PC-3 (cell line): ENCODE measurements around the gene NOC2L. TPM values are rescaled to one million over a fixed set of nuclear protein-coding genes. Genes with fewer than 3 reads are reported as not detected.
"Not testable (repeated sequence)": the region's sequence is repeated elsewhere in the genome, so short reads cannot be mapped to it uniquely, and the experiment has no call there.

Source experiments
- ATAC-seq: fragments of 200-7000 bp; cut with Tn5 transposase; 2 replicates; pipeline ENCODE4 v1.9.1; 2020; ENCODE audit warnings: mild to moderate bottlenecking, moderate library complexity
- BruUV-seq: library from RNA; stranded (reverse); fragments of 400-500 nt; replicated peaks from 2 replicates; lab custom pipeline; 2021; lab: Mats Ljungman, UMichigan
- CTCF ChIA-PET: fragments of 300-600 bp; sonication (Branson Sonifier 250); formaldehyde crosslinking; loops from one replicate; lab custom pipeline; 2022; ENCODE audit warnings: antibody characterized with exemption; lab: Charles Lee
- POLR2A ChIA-PET: fragments of 300-600 bp; sonication (Branson Sonifier 250); formaldehyde crosslinking; loops from one replicate; lab custom pipeline; 2022; ENCODE audit warnings: antibody characterized with exemption; ENCODE audit not compliant: unreplicated experiment; lab: Charles Lee
- DNase-seq: peaks from one replicate; pipeline ENCODE4 v3.0.0-alpha.2; 2015
- H2AFZ ChIP-seq: fragments of 300-600 bp; sonication (generic); 2 replicates; pipeline ENCODE4 v1.6.0; 2016; ENCODE audit warnings: antibody characterized with exemption, low read length
- H3F3A ChIP-seq: fragments of 300-600 bp; sonication (generic); one replicate; pipeline ENCODE4 v1.6.0; 2017; ENCODE audit warnings: antibody characterized with exemption, low read length, control low read depth, mild to moderate bottlenecking; ENCODE audit not compliant: unreplicated experiment
- H3K27ac ChIP-seq: fragments of 300-600 bp; sonication (generic); 2 replicates; pipeline ENCODE4 v1.5.1; 2016; ENCODE audit warnings: mild to moderate bottlenecking, low read length
- H3K27me3 ChIP-seq: fragments of 300-600 bp; sonication (generic); 2 replicates; pipeline ENCODE4 v1.6.1; 2016; ENCODE audit warnings: low read length, mixed read lengths
- H3K36me3 ChIP-seq: fragments of 300-600 bp; sonication (generic); 2 replicates; pipeline ENCODE4 v1.6.1; 2016; ENCODE audit warnings: low read depth, mixed run types, low read length, mixed read lengths
- H3K4me1 ChIP-seq: fragments of 300-600 bp; sonication (generic); 2 replicates; pipeline ENCODE4 v1.5.1; 2016; ENCODE audit warnings: low read length; ENCODE audit not compliant: insufficient read depth
- H3K4me2 ChIP-seq: fragments of 300-600 bp; sonication (generic); 2 replicates; pipeline ENCODE4 v1.6.0; 2016; ENCODE audit warnings: low read length
- H3K4me3 ChIP-seq: fragments of 300-600 bp; sonication (generic); 2 replicates; pipeline ENCODE4 v1.5.1; 2016; ENCODE audit warnings: mild to moderate bottlenecking, low read length, mixed read lengths
- H3K79me2 ChIP-seq: fragments of 300-600 bp; sonication (generic); 2 replicates; pipeline ENCODE4 v1.6.1; 2017; ENCODE audit warnings: low read length, mixed read lengths
- H3K9ac ChIP-seq: fragments of 300-600 bp; sonication (generic); 2 replicates; pipeline ENCODE4 v1.6.0; 2016; ENCODE audit warnings: mild to moderate bottlenecking, low read length
- H3K9me2 ChIP-seq: fragments of 300-600 bp; sonication (generic); replicated peaks from 2 replicates; pipeline ENCODE4 v1.6.1; 2016; ENCODE audit warnings: mixed run types, low read length, mixed read lengths
- H3K9me3 ChIP-seq: fragments of 300-600 bp; sonication (generic); 2 replicates; pipeline ENCODE4 v1.6.1; 2016; ENCODE audit warnings: low read length, mixed read lengths
- H4K20me1 ChIP-seq: fragments of 300-600 bp; sonication (generic); 2 replicates; pipeline ENCODE4 v1.6.1; 2016; ENCODE audit warnings: low read length, mixed read lengths
- EZH2 ChIP-seq: fragments of 300-600 bp; sonication (generic); IDR thresholded peaks from one replicate; pipeline ENCODE4 v1.6.1; 2017; ENCODE audit warnings: antibody characterized with exemption, mild to moderate bottlenecking, low read length; ENCODE audit not compliant: unreplicated experiment
- EZH2phosphoT487 ChIP-seq: fragments of 300-600 bp; sonication (generic); IDR thresholded peaks from 2 replicates; pipeline ENCODE4 v1.6.1; 2018; ENCODE audit warnings: mild to moderate bottlenecking, antibody characterized with exemption, low read length, borderline replicate concordance
- intact Hi-C: fragments of 100-400 bp; cut with micrococcal nuclease; formaldehyde crosslinking; loops from 2 replicates; pipeline ENCODE4 v1.9.0; 2023
- total RNA-seq: library from RNA; depleted of rRNA; stranded (reverse); fragments of >200 nt; gene quantifications from 2 replicates; pipeline ENCODE4 v1.2.3, GENCODE V29; 2014
- TF ChIP-seq, protein P1 (sequence below): fragments of 300-600 bp; sonication (generic); conservative IDR thresholded peaks from 2 replicates; pipeline ENCODE4 v1.5.1; 2017; ENCODE audit warnings: antibody characterized with exemption, low read depth, mild to moderate bottlenecking, low read length

The NOC2L gene
- total RNA-seq, 1 experiment from 2014 or later, result 262 TPM

GRCh38 chr1:950881-951280 lies 8.2 kb downstream of the NOC2L start:
- CTCF ChIA-PET, result no interaction called here
- intact Hi-C loops, result no loop called here
- H3F3A ChIP-seq, result no peaks in the 10 kb centered on the region

DNA sequence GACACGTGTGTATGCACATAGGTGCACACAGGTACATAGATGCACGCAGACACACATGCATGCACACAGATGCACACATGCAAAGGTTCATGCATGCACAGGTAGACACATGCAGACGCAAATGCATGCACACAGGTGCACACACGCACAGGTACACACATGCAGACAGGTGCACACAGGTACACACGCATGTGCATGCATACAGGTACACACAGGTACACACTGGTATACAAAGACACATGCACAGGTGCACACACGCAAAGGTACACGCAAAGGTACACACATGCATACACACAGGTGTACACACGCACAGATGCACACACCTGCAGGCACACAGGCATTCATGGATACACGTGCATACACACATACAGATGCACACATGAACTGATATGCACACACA lies 8.8 kb downstream of the NOC2L start:
- intact Hi-C loops, result no loop called here
- Histone ChIP-seq H4K20me1 (no peaks in the 10 kb centered on the region), H3K27me3 (no peaks in the 10 kb centered on the region), H3K27ac (no peak overlapping the region), H3K4me2 (no peak overlapping the region), H3K36me3 (peaks cover 47% of the 10 kb centered on the region), H3K4me1 (no peaks in the 10 kb centered on the region), H3K4me3 (no peak overlapping the region), H3K79me2 (peaks cover 2% of the 10 kb centered on the region; the same call in 1 of the 2 replicates), H2AFZ (no peak overlapping the region), H3F3A (no peaks in the 10 kb centered on the region), H3K9me3 (no peaks in the 10 kb centered on the region), H3K9ac (no peak overlapping the region), H3K9me2 (no peaks in the 10 kb centered on the region)
- BruUV-seq, result no TSS peak
- DNase-seq, result no peak
- no peak for ATAC-seq
- ChIA-PET CTCF (no interaction called here), POLR2A (no interaction called here)
- TF ChIP-seq EZH2 (no peak), EZH2phosphoT487 (no peak)
- TF ChIP-seq, protein P1, sequence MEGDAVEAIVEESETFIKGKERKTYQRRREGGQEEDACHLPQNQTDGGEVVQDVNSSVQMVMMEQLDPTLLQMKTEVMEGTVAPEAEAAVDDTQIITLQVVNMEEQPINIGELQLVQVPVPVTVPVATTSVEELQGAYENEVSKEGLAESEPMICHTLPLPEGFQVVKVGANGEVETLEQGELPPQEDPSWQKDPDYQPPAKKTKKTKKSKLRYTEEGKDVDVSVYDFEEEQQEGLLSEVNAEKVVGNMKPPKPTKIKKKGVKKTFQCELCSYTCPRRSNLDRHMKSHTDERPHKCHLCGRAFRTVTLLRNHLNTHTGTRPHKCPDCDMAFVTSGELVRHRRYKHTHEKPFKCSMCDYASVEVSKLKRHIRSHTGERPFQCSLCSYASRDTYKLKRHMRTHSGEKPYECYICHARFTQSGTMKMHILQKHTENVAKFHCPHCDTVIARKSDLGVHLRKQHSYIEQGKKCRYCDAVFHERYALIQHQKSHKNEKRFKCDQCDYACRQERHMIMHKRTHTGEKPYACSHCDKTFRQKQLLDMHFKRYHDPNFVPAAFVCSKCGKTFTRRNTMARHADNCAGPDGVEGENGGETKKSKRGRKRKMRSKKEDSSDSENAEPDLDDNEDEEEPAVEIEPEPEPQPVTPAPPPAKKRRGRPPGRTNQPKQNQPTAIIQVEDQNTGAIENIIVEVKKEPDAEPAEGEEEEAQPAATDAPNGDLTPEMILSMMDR, result no peak

More at GRCh38 chr1:950881-951280, 8.2 kb downstream of the NOC2L start:
- no peaks in the 10 kb centered on the region for H3K4me1 ChIP-seq
- no peaks in the 10 kb centered on the region for H3K9me2 ChIP-seq
- no peaks in the 10 kb centered on the region for H3K9me3 ChIP-seq
- ATAC-seq (no peak), DNase-seq (no peak)
- no peaks in the 10 kb centered on the region for H3K27me3 ChIP-seq
- H3K4me3 ChIP-seq, result no peak overlapping the region
- POLR2A ChIA-PET, result no interaction called here
- H3K79me2 ChIP-seq, result peaks cover 6% of the 10 kb centered on the region; the same call in 1 of the 2 replicates
- H2AFZ ChIP-seq, result no peak overlapping the region
- no peak overlapping the region for H3K27ac ChIP-seq
- H3K9ac ChIP-seq, result no peak overlapping the region
- BruUV-seq, result no TSS peak
- peaks cover 53% of the 10 kb centered on the region for H3K36me3 ChIP-seq
- H4K20me1 ChIP-seq, result no peaks in the 10 kb centered on the region
- H3K4me2 ChIP-seq, result no peak overlapping the region
- TF ChIP-seq, protein P1, result no peak
- TF ChIP-seq EZH2 (no peak), EZH2phosphoT487 (no peak)

DNA sequence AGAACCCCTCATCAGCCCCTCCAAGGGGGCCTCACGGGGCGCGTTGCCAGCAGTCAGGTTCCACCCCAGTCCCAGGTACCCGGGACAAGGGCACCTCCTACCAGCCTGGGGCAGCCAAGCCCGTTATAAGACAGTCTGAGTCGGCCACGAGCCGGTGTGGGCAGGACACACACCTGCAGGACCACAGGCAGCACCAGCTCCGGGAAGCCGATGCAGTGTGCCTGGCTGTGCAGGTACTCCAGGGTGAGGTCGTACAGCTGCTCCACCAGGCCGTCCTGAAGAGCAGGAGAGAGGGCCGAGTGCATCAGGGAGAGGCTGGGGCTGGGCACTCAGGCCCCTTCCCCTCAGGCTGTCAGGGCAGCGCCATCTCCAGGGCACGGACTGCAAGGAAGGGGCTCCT lies 11.1 kb downstream of the NOC2L start:
- Histone ChIP-seq H3K4me2 (no peak overlapping the region), H3K27ac (no peak overlapping the region), H3K9me3 (no peaks in the 10 kb centered on the region), H3K27me3 (peaks cover 2% of the 10 kb centered on the region), H3K79me2 (no peaks in the 10 kb centered on the region), H2AFZ (no peak overlapping the region), H3K4me3 (no peak overlapping the region), H3K4me1 (peaks cover 1% of the 10 kb centered on the region; the same call in 1 of the 2 replicates), H3K36me3 (peaks cover 37% of the 10 kb centered on the region), H3K9ac (no peak overlapping the region), H4K20me1 (no peaks in the 10 kb centered on the region), H3K9me2 (no peaks in the 10 kb centered on the region), H3F3A (no peaks in the 10 kb centered on the region)
- no peak for ATAC-seq
- BruUV-seq, result no TSS peak
- ChIA-PET POLR2A (no interaction called here), CTCF (no interaction called here)
- no peak for DNase-seq
- intact Hi-C loops, result no loop called here
- TF ChIP-seq, protein P1, result no peak
- TF ChIP-seq EZH2 (no peak), EZH2phosphoT487 (no peak)

DNA sequence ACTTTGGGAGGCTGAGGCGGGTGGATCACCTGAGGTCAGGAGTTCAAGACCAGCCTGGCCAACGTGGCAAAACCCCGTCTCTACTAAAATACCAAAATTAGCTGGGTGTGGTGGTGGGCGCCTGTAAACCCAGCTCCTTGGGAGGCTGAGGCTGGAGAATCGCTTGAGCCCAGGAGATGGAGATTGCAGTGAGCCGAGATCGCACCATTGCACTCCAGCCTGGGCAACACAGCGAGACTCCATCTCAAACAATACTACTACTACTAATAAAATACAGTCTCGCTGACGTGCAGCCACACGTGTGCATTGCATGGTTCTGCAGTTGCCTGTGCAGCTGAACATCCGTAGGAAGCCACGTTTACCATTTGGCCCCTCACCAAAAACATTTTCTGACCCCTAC lies 12.2 kb downstream of the NOC2L start:
- DNase-seq, CTCF ChIA-PET, H3K27ac ChIP-seq, H4K20me1 ChIP-seq, ATAC-seq, POLR2A ChIA-PET, intact Hi-C loops, H3K4me2 ChIP-seq, BruUV-seq, H3K79me2 ChIP-seq, H3K9me2 ChIP-seq, H3K9ac ChIP-seq, H3K9me3 ChIP-seq, H2AFZ ChIP-seq, H3F3A ChIP-seq, H3K4me3 ChIP-seq: not testable (repeated sequence)
- Histone ChIP-seq H3K27me3 (peaks cover 12% of the 10 kb centered on the region), H3K36me3 (peaks cover 37% of the 10 kb centered on the region), H3K4me1 (peaks cover 10% of the 10 kb centered on the region)
